GM18520 (cell line): ENCODE data around the gene MOB1A.
"Not testable (repeated sequence)": the region's sequence is repeated elsewhere in the genome, so short reads cannot be mapped to it uniquely, and the experiment has no call there.

Source experiments
- ATAC-seq: cut with Tn5 transposase; IDR thresholded peaks from one replicate; pipeline ENCODE4 v1.9.1; 2021; ENCODE audit not compliant: unreplicated experiment

The MOB1A gene

DNA sequence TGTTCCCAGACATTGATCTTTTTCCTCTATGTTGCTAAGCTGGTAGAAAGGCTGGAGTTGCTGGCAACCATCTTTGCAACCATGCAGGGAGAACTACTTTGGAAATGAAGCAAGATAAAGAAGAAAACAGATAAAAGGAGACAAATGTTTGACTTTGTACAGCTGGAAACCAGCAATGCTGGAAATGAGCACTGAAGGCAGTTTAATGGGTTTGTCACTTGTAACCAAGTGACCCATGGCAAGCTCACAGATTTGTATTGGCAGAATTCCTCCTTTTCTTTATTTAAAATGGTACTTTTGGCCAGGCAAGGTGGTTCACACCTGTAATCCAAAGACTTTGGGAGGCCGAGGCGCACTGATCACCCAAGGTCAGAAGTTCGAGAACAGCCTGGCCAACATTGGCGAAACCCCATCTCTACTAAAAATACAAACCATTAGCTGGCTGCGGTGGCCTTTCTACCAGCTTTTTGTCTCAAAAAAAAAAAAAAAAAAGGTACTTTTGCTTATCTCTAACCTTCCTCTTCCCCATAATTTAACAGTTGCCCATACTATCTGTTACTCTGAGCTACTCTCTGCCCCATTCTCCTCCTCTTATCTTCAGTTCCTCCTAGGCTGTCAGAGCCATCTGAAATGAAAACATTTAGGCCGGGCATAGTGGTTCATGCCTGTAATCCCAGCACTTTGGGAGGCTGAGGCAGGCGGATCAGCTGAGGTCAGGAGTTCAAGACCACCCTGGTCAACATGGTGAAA, 28.9 kb downstream of the MOB1A start:
- no peak for ATAC-seq

DNA sequence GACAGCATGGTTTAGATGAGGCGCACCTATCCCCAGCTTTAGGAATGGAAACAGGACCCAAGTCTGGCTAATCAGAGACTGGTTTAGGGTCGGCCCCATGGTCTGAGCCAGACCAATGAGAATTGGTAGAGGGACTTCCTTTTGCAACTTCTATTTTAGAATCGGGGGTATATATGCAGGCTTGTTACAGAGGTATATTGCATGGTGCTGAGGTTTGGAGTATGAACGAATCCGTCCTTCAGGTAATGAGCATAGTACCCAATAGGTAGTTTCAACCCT, 29.5 kb downstream of the MOB1A start:
- ATAC-seq = no peak

DNA sequence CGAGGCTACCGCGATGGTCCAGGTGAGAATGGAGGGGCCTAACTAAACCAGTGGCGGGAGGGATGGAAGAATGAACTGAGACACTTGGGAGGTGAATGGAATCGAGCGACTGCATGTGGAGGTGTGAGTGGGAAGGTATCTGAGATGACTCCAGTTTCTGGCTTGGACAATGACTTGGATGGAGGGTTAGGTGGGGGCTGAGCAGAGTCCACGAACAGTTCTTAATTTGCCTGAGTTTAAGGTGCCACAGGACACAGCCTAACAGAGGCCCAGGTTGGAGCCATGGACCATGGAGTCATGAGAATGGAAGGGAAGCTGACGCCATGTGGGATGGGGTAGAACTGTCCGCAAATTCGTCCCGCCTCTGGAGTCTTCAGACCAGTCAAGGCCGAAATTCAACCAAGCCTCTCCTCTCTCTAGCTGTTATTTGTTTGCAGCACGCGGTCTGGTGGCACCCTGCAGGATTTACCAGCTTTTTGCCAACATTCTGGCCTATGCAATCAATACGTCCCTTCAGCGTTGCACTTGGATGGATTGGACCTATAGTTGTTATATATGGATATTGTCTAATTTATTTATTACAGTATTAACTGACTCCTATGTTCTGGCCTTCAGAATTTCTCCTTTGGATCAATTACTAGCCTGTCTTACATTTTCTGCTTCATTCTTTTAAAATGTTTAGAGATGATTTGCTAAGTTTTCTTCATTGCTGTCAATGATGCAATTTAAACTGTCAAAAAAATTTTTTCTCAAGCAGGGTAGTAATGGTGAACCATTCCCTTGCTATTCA, 30.0 kb downstream of the MOB1A start:
- no peak for ATAC-seq

DNA sequence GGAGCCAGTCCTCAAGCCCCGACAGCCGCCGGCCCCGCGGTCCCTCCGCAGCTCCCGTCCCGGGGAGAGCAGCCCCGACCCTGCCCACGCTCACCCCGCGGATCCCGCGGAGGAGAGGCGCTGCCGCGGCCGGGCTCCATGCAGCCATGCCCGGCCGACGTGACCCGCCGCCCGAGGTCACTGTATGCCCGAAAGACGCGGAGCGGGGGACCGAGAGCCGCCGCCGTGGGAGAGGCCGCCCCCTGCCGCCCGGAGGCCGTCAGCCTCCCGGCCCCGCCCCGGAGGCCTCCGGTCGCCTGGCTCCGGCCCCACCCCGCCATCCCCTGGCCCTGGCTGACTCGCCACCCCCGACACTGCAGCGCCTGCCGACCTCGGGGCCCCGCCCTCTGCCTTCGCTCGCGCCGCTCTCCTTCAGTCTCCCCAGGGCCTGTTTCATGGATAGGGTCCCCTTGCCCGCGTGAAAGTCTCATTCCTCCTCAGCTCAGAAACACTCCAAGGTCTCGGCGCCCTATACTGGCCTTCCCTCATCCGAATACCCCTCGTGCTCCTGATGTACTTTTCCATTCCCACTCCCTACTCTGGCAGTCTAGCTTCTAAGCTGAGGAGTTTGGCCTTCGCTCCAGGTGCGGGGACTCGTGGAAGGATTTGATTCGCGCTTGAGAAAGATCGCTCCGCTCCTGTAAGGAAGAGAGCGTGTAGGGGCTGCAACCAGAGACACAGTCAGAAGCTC, 30.8 kb downstream of the MOB1A start, which contains the start of gene BOLA3:
Gene BOLA3 (minus strand): TSS at position 186 of the 730 bp plus-strand sequence. CDS start 38 bp downstream, at position 148.
- peak; percentile 82 for ATAC-seq

DNA sequence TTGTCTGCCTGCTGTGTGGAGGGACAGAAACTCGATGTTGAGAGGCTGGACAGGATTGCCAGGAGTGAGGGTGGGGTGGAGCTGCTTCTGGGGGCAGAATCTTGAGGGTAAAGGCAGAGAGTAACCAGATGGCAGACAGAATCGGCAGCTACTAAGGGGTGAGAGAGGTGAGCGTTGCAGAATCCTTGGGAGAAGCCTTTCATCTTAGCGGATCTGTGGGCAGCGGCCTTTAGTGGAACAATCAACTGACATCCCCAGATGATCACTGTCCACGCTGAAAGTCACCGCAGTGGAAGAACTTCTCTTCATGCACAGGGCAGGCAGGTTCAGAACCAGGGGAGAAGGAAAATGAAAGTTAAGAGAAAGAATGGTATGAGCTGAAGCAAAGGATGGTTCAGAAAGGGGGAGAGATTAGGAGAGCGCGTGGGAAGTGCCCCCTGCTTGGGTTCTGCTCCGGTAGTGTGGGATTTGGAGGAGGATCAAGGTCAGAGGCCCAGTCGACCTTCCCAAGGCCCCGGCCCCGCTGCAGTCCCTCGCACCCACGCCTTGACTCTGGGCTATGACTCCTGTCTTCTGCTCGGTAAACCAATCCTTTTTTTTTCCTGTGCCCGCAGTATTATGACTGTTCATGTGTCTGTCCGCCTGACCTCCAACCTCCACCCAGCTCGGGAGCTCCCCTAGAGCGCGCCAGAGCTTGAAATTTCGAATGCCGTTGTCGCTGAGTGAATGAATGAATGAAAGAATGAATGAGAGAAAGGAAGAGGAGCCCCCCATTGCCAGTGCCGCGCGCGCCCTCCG, 31.6 kb downstream of the MOB1A start:
- ATAC-seq = peak; percentile 14

DNA sequence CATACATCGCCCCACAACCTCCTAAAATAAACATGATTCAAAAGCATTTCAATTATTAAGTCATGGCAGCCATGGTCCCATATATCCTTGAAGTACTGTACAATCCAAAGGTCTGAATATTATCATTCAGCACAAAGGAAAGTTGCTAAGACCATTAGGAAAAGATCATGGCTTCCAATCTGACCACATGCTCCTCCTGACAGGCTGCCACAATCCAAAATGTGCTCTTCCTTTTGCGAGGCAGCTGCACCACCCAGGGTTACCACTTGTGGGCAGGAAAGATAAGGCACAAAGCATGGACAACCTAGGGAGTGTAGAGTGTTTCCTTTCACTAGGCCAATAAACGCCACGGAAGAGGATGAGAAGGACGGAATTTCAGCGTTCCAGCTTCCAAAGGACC, 36.3 kb downstream of the MOB1A start:
- ATAC-seq = no peak

DNA sequence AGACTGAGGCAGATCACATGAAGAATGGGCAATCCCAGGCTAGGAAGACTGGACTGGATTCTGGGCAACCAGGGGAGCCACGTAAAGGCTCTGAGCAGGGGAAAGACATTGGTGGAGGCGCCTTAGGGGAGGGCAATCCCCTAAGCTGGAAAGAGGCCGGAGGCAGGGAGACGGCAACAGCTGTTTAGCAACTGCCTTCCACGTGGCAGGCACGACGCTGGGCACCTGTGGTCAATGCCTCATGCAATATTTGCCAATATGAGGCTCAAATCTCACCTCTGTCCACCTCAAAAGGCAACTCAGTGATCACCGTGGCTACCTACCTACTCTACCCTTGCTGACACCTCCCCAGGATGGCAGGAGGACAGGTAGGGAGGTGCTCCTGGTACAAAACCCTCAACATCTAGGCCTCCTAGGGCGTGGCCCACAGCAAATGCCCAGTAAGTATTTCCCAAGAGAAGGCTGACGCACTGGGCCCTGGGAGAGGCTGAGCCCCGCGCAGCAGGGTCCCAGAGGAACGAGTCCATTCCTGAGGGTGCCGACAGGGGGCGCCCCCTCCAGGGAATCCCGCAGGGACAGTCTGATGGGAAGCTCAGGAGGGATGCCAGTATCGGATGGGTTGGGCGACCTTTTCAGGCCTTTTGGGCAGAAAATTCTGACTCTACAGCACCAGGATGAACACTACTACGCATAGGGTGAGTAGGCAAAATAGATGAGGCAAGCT, 39.9 kb downstream of the MOB1A start:
- no peak for ATAC-seq

DNA sequence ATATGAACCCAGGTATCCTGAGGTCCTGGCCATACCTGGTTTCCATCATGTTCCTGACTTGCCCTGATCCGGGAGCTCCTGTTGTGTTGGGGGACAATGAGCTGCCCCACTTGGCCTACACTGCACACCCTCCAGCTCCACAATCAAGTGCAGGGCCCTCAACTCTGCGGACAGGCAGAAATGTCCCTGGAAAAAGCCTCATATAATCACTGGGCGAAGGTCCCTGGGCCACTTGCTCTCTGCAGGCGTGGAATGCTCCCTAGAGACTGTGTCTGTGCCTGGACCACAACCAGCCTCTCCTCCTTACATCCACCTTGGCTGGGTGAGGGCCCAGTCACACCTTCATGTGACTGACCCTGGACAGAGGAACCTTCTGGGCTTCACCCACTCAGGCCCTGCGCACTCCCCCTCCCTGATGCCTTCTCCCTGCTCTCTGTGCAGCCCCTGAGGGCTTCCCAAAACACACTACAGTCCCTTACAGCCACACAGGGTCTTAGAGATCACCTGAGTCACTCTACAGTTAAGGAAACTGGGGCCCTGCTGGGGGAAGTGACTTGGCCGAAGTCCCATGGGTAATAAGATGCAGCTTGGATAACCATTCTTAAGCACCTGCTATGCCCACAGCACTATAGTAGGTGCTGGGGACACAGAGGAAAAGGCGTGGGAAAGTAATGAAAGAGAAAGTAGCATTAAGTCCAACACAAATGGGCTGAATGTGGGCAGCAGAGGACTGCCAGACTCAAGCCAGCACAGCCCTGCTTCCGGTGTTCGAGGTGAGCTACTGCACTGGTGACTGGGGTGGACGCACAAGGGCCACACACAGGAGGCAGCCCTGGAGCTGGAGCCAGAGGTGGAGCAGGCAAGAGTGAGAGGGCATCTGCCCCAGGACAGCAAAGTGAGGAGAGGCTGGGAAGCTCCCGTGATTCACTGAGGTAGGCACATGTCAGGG, 40.8 kb downstream of the MOB1A start:
- ATAC-seq = no peak

DNA sequence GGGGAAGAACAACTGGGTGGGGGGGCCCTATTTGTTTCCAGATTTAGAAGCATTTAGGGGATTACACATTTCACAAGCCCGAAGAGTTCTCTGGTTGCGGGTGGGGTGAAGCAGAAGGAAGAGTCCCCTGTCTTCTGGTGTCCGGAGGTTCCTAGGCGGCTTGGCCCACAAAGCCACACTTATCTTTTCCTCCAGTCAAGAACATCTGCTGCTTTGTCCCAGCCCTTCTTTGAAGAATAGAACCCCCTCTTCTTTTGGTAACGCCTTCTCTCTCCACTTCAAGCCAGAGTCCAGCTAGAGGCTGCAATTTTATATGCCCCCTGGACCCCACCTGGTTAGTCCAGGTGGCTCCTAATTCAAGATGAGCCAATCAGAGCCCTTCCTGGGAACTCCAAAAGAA, 46.8 kb downstream of the MOB1A start:
- ATAC-seq = no peak

DNA sequence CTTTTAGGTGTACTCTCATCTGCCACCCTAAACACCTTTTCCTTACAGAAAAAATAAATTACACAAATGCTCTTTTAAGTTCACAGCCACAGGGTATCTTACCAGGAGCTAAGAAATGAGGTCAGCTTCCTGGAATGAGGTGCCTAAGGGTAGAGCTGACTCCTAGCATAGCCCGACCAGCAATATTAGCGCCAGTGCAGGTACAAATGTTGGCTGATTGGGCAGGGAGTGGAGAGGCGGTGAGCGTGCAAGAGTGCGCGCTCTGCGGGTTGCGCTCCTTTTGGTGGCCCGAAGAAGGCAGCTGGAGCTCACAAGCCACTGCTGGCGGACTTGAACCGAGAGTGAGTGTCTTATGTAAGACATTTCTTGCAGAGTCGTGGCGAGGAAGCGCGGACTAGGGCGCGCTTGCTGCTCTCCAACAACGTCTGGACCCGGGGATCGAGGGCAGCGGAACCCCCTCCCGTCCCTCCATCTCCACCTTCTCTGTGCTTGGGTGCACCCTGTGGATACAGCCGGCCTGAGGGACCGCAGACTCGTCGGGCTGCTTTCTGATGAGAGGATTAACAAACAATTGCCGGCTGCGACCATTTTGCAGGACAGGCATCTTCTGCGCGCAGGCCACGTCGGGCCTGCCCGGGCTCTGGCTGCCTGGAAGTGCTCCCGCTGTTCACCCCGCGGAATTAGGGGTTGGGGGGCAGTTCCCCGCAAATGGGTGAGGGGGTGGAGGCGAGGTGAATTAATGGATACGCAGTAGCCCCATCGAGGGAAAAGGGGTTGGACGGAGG, 48.3 kb downstream of the MOB1A start:
- ATAC-seq = no peak

DNA sequence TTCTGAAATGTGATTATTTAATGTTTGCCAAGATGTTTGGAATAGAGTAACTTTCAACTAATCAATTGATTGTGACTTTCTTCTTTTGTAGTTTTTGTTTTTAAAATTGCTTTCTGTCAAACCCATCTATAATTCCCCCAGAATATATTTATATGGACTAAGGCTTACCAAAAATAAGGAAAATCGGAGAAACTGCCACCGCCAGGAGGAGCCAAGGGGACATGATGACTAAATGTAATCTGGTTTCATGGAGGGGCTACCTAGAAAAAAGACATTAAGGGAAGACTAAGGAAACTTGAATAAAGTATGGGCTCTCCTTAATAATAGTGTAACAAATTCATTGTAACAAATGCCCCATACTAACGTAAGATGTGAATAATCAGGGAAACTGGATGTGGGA, 50.5 kb downstream of the MOB1A start:
- no peak for ATAC-seq

DNA sequence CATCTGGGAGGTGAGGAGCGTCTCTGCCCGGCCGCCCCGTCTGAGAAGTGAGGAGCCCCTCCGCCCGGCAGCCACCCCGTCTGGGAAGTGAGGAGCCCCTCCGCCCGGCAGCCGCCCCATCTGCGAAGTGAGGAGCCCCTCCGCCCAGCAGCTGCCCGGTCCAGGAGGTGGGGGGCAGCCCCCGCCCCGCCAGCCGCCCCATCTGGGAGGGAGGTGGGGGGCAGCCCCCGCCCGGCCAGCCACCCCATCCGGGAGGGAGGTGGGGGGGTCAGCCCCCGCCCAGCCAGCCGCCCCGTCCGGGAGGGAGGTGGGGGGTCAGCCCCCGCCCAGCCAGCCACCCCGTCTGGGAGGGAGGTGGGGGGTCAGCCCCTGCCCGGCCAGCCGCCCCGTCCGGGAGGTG, 54.7 kb downstream of the MOB1A start:
- ATAC-seq = not testable (repeated sequence)

DNA sequence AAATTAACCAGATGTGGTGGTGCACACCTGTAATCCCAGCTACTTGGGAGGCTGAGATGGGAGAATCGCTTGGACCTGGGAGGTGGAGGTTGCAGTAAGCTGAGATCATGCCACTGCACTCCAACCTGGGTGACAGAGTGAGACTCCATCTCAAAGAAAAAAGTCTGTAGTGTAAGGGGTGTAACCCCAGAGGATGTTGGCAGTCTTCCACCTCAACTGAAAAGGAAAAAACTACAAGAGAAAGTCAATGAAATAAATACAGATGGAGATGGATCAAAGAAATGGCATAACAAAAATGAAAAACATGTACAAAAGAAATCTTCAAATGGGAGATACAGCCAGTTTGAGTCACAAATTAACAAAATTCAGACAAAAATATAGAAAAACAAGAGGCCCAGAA, 56.8 kb downstream of the MOB1A start:
- not testable (repeated sequence) for ATAC-seq

DNA sequence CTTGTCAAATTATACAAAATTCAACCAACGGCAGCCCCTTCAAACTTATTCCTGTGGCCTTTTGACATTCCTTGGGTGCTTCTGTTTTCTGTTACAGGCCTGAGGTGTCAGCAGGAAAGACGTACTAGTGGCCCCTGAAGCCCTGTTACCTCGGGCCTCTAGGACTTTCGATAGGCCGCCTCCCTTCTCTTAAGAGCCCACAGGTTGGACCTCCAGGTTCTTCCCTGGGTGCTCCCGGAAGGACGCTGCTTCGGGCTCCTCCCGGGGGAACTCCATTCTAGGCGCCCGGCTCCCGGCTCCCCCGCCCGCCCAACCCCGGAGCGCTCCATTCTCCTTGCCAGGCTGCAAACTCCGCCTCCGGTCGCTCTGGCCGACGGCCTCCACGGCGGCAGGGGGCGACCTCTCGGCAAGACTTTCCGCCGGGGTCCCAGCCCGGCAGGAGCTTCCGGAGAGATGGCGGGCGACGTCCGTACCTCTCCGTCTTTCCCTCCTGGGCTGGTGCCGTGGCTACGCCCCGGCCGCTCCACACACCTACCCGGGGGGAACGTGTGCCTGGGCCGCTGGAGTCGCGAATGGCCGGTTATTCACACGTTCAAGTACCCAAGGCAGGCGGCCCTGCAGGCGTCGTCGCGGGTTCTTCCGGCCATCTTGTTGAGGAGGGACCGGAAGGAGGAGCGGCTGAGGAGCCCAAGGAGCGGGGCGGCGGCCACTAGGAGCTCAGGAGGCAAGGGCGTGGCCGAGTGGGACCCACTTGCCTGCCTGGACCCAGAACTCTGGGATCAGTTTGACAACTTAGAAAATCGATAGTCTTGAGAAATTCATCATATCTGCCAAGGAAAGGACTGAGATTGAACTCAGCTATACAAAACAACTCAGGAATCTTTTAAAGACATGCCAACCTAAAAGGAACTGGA, 58.5 kb downstream of the MOB1A start:
- peak; percentile 76 for ATAC-seq

DNA sequence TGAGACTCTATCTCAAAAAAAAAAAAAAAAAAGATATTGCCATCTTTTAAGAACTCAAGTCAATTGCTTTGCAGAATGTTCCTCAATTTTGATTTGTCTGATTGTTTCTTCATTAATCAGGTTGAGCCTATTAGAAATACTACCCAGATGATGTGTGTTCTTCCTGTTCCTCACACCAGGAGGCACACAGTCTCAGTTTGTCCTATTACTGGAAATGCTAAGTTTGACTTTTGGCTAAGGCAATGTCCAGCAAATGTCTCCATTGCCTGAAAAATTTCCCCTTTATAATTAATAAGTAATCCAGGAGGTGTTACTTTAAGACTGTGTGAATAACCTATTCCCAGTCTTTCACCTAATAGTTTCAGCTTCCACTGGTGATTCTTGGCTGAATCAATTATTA, 59.3 kb downstream of the MOB1A start:
- no peak for ATAC-seq

DNA sequence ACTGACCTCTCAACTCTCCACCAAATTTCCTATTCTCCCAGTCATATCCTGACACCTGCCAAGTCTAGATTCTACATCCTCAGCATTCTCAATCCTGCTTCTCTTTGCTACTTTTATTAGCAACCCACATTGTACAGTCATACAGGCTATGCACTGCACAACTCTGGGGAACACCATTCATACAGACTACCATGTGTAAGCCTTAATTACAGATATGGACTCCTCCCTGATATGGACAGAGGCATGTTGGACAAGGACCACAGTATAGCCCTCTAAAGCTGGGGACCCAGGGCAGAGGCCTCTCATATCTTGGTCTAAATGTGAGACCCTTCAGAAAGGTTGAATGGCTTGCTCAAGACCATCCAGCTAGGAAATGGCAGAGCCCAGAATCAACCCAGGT, 67.3 kb downstream of the MOB1A start:
- no peak for ATAC-seq

DNA sequence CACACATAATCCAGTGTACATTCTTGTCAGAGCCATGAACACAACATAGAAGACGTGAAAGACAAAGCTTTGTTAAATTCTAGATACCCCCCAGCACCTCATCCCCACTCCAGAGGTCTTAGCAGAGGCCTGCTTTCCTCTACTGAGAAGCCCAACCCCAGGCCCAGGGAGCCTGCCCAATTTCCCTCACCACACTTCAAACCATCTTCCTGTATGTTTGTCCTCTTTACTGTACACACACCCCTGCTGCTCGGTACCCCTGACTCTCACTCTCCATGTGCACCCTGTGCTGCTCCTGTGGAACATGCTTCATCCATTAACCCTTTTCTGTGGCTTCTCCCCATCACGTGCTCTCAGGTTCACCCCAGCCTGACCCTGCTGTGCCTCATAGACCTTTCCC, 68.1 kb downstream of the MOB1A start:
- no peak for ATAC-seq

DNA sequence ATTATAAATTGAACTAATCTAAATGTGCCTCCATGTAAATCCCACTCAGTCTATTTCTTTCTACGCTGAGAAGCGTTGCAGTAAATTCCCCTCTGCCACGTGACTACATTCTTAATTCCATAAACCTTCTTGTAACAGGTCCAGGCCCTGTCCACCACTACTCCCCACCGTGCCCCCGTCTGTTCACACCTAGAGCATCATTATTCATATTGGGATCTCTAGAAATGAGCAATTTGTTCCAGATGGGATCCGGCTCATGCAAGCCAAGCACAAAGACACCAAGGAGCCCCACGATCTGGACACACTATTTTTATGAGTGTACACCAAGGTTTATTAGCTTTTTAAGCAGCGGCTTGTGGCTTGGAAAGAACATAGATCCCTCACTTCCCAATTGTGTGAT, 69.1 kb downstream of the MOB1A start:
- ATAC-seq = no peak
